HG03432 (cell line): Measurements from ENCODE around the gene LAMB4.
A peak's percentile ranks its signal among the peaks of the same experiment; 100 is the strongest.

Source experiments
- ATAC-seq: cut with Tn5 transposase; IDR thresholded peaks from one replicate; pipeline ENCODE4 v1.9.1; 2021; ENCODE audit warnings: mild to moderate bottlenecking, moderate library complexity; ENCODE audit not compliant: unreplicated experiment

Gene LAMB4

DNA sequence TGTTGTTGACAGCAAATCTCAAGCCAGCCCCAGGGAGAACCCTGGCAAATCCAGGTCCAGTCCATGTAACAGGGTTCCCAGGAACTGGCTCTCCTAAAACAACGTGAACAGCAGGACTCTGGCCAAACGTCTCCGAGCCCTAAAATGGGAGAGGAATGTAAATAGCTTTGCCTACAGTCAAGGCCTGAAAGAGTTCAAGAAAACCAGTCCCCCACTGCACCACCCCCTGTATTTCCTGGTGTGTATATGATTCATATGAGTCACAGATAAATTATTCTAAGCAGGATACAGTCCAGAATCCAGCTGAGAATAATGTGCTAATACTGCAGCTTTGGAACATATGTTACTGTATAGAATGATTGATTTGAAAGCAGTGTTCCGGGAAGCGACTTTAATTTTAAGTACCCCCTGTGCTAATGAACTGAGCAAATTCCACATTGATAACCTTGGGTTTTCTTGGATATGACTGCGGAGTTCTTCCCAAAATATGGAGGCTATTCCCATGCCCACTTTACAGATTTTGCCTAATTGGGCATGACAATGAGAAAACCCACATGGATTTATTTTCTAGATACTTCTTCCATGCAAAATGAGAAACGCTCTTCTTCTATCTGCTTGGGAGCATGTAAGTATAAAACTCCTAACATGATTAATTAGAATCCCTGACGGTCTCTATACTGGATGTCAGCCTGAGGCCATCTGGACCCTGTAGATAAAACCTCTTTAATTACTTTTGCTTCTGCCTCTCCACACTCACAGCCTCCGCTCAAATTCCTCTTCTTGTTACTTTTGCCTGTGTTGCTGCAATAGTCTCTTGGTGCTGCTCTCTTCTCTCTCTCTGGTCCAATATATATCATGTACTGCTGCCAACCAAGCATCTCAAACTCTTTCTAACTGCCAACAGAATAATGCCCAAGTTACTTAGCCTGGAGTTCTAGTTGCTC is 50.2 kb downstream of the LAMB4 start:
- no peak for ATAC-seq

DNA sequence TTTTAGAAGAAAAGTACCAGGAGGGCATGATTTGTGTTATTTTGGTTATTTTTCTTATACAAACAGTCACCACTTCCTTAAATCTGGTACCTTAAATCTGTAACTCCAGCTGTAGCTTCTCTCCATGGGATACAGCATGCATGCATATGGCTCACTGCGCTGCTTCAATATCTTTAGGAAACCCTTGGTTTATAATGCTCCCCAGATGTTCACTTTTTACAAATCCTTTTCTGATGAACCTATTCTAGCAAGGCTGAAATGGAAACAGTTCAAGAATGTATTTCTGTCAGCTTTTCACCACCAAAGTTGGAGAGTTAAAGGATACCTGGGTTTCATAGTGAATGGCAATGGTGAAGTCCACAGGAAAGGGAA is 50.9 kb downstream of the LAMB4 start:
- ATAC-seq: no peak

DNA sequence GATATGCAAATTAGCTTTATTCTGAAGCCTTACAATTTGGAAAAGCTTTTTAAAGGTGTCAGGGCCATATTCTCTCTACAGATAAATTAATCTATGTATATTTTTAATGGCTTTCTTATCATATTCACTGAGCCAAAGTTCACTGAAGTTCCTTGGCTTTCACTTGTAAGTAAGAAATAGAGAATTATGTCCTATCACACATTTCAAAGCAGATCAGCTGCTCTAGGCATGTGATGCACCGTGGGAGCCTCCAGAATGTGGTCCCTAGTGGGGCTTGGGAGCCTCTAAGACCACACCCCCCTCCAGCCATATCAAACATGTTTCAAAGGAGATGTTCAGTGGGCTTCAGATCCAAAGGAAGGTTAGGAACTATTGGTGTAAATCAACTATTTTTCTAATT is 51.5 kb downstream of the LAMB4 start:
- no peak for ATAC-seq

DNA sequence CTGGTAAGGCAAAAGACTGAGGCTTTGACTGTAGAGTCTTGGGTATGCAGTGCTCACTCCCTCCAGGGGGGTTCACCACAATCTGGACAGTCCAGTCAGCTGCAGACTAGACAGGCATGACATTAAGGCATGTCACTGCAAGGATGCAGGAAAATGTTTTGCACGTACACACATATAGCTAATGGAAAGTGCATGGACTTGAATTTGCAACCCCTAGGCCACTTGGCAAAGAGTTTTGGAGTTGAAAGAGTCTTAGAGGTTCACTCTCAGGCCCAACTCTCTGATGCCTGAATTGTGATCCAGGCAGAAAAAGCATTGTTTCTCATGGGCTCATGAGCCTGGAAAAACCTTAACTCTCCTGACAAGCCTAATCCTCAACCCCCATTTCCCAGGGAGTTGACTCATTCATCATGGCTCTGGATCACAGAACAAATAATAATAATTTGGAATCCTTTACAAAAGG is 51.9 kb downstream of the LAMB4 start:
- no peak for ATAC-seq

DNA sequence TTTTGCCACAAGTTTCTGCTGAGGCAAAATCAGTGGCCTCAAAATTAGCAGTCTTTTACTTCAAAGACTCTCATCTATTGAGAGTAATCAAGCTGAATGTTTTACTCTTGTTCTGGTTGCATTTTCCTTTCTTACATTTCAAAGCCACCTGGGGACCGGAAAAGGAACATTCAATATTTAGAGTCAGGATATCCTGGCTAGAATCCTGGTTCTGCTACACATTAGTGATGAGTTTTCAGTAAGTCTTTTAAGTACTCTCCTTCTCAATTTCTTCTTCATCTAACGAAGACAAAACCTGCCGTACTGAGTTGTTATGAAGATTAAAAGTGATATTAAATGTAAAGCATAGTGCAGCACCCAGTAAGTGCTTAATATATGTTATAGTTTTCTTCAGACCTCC is 52.5 kb downstream of the LAMB4 start:
- no peak for ATAC-seq

DNA sequence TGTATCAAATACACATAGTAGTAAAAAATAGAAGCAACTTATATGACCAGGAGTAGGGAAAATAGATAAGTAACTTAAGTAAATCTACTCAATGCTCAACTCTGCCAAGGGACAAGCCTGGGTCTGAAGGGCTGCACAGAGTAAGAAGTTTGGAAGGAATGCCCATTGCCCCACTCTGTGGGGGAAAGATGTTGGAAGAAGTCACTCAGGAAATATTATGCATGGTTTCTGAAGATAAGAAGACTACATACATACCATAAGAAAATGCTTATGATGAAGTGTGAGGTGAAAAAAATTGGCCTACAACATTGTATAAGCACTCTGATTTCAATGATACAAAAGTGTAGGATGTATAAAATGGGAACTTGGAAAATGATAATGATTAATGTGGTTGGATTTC is 54.0 kb downstream of the LAMB4 start:
- ATAC-seq: no peak

DNA sequence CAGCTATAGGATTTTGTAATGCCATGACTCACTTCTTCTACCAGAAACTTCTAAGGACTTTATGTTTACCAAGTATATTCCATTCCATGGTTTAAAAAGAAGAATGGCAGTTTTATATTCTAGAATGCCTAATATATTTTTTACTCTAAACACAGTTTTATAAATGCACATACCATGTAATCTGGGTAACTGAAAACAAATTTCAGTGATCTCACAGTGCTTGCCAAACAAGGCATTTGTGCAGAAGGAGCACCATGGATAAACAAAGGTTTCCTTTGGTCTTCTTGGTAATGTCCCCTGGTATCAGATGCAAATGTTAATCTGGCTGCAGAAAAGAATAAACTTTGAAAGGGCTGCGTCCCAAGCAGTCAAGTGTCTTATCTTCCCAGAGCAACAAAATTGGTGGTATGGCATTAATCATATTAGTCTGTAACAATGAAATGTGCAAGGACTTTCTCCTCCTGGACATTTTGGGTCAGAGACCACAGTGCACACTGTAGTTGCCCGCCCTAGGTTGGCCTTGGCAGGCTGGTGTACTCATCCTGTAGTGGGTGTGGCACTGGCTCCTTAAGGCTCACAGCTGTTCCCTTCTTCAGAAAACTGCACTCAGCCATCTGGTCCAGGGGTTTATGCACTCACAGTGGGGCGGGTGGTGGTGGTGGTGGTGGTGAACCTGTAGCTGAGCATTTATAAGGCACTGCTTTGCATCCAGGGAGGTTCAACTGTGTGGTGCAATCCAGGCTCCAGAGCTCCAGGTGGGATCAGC is 56.7 kb downstream of the LAMB4 start:
- ATAC-seq: no peak

DNA sequence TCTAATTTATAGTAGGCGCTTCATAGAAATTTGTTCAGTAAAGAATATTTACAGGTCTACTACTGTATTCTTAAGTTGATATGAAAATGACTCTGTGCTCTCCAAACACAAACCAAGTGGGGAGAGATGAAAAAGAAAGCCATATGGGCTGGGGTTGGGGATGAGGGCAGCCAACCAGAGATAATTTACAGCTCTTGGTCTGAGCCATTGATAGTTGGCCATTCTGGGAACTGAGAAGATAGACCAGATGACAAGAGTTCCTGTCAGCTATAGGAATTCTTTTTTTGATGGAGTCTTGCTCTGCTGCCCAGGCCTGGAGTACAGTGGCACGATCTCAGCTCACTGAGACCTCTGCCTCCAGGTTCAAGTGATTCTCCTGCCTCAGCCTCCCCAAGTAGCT is 57.4 kb downstream of the LAMB4 start:
- no peak for ATAC-seq

DNA sequence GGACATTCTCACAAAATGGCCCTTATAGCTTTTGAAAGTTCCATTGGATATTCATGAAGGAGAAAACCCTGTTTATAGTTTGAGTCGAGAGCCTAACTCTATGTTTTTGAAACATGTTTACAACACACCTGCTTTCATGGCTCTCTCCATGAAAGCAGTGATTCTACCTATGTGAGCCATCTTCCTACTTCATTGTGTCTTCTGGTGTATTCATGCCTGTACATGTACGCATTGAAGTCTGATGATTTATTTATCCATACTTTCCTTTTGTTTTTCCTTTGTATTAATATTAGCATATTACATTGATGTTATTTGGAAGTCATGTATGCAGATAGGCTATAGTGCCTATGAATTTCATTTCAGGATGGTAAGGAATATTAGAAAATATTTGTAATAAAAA is 58.0 kb downstream of the LAMB4 start:
- ATAC-seq: no peak

DNA sequence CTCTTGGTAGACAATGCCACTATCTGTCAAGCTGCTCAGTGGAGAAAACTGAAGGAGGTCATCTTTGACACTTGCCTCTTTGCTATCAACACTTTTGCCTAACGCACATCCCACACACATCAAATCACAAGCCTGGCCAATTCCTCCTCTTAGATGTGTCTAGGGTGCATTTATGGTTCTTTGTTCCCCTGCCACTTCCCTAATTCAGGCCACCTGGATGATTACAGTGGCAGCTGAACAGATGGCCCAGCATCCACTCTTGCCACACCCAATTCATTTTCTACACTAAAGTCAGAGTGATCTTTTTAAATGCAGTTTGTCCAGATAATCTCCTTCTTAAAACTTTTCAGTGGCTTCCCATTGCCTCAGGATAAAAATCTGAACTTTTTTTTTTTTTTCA is 58.6 kb downstream of the LAMB4 start:
- no peak for ATAC-seq

DNA sequence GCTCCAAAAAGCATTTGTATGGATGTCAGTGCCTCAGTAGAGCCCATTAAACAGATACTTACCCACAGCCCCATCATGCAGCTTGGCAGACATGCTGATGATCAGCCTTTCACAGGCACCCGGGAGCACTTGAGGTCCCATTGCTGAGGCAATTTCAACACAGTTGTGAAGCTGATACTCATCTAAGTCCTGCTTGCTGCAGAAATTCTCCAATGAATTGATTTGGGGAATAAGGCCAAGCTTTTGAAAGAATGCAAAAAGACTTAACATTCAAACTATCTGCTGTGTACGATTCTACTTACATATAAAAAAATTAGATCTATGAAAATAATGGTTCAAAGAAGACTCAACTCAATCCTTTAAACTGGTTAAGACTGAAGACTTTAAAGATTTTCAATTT is 60.5 kb downstream of the LAMB4 start:
- ATAC-seq: no peak

DNA sequence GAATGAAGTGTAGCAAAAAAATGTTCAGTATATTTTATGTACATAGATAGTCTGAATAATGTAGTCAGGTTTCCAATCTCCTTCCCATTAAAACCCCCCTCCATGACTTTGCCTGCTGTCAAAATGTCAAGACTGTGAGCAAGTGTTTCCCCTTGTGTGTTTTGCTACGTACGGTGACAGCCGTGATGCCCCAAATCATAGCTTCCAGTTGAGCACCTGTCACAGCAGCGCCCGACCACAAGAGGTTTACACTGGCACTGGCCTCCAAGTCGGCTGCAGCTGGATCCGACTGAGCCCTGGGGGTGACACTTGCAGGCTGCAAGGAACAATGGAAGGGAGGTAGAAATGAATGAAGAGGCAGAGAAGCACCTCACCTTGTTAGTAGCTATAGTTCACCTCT is 62.3 kb downstream of the LAMB4 start:
- ATAC-seq: no peak

DNA sequence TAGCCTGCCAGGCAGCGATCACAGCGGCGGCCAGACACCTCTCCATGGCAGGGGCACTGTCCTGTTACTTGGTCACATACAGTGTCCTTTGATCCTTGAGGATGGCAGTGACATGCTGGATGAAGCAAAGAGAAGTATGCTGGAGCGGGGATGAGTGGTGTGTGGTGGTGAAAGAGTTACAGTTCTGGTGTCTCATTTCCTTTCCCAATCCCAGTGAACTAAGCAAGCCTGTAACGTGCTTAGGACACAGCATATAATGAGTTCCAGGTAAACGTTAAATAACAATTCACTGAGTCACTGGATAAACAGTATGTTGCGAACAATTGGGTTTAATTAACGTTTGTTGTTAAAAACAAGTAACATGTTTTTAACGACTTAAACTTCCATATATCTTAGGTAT is 63.7 kb downstream of the LAMB4 start:
- no peak for ATAC-seq

DNA sequence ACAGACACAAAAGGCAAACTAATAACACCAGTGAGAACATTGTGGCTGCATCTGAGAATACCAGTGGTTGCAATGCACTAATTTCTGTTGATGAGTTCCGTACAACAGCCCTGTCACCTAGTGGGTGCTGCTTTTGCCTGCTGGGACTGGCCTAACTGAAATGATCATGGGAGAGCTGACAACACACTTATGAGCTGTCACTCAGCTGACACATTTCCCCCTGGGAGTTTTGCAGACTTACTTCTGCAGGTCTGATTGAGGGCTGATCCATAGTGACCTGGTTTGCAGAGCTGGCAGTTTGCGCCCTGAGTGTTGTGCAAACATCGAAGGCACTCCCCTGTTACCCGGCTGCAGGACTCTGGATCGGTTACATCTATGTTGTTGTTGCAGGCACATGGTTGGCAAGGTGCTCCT is 66.6 kb downstream of the LAMB4 start:
- peak; percentile 71 for ATAC-seq

DNA sequence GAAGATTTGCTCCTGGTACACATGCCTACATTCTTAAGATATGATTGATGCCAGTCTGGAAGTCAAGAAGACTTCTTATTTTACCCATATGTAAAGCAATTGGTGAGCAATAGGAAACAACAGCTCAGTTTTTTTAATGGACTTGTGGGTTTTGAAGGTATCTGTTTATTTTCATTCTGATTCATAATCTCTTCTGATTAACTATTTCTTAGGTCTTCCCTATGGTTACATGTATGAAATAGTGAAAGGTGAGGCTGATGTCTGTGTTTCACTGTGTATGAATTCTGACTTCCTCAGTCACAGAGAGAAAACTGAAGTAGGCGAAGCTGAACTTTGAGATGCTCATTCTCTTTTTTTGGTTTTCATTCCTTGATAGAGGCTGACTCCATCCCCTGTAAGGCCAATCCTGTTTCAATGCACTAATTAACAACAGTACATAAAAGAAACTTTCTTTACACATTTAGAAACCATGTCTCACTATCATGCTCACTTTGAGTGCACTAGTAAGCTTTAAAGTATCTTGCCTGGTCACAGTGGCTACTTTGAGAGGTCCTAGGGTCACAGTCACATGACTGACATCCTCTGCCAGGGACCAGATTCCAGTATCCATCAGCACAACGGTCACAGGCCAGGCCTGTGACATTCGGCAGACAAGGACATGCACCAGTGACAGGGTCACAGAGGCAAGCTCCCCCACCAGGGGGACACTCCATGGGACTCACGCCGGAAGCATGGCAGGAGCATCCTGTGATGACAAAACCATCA is 67.7 kb downstream of the LAMB4 start:
- no peak for ATAC-seq

DNA sequence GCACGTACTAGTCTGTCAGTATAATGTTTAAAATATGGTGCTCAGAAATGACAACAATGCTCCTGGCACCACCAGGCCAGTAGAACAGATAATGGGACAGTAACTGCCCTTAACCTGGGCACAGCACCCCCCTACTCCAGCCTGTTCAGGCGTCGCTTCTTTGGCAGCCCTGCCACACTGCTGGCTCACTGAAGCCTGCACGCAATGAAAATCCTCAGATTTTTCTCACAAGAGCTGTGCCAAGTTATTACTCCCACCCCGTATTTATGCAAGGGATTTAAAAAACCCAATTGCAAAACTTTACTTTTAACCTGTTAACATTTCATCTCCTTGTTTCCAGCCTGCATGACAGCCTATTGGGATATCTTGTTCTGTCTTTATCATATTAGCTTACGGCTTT is 70.6 kb downstream of the LAMB4 start:
- no peak for ATAC-seq

DNA sequence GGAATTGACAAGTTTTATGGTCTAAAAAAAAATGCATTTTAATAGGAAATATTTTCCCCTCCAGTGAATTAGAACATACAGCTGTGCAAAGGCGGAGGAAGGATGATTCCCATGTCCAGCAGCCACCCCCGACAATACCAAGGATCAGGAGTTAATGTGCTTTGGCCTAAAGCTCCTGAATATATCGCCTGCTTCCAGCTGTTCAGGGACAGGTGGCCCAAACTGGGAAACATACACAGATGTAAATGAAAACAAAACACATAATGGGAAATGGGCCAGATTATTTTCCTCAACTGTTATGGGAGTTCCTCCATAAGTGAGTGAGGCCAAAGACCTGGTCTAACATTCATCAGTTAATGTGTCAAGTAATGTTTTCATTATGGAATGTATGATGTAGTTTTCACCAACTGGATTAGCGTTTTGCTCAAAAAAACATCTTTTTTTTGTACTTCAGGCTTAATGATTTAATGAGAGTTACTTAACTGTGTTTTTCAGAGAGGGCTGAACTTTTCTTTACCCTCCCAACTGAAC is 72.1 kb downstream of the LAMB4 start:
- ATAC-seq: no peak

DNA sequence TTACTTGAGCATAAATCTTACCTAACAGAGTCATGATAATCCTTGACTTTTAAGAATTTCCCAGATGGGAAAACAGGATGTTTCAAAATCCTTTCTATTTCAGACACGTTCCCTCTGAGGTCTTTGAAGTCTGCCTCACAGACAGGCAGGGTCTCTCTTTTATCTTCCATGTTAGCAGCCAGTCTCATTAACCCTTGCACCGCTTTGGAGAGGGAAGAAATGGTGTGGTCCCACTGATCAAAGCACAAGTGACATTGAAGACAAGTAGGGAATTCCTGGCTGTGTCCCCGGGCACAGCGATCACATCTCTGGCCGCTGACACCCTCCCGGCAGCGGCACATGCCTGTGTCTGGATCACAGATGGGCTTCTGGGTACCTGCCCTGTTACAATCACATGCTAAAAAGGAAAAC is 74.5 kb downstream of the LAMB4 start:
- ATAC-seq: no peak

DNA sequence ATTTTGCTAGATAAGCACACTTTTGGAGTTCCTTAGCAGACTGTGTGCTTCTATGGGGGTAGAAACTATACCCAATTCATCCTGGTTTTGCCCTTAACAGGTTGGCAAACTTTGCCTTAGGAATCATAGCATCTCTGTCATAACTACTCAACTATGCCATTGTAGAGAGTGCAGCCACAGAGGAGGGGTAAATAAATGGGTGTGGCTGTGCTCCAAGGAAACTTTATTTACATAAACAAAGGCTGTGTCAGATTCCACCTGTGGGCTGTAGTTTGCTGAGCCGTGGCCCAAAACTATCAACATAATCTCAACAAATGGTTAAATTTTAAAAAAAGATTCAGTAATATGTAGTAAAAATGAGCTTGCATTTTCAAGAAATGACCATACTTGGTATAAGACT is 75.6 kb downstream of the LAMB4 start:
- no peak for ATAC-seq

DNA sequence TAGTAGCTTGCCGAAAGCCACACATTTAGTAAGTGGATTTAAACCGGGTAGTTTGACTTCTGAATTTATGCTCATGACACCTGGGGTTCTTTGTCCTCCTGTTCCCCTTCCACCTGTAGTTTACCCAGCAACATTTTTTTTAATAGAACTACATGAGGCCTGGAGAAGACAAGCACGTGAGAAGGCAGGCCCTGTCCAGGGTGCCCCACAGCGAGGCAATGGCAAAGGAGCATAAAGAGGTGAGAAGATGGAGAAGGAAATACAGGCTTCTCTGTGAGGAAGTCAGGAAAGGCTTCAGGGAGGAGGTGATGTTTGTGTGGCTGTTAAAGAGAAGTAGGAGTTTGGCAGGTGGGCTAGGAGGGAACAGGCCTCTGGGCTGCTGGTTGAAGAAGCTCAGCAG is 76.9 kb downstream of the LAMB4 start:
- ATAC-seq: no peak

DNA sequence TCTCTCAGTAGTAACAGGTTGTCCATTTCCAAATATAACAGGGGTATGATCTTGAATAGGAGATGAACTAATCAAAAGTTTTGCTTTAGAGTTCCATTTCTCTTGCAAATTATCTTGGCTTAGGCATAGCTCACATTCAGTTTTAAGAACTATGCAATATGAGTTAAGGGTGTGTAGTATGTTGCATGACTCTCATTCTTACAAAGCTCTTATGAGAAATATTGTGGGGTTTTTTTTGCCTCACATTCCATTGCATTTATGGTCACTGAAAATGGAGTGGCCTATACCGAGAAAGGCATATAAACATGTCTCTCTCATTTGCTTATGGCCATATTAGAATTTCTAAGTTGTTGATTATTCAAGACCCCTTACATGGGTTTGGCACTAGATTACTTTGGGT is 78.7 kb downstream of the LAMB4 start:
- ATAC-seq: no peak
